A673 (cell line): ENCODE results near the gene SPIB. TPM values are rescaled to one million over a fixed set of nuclear protein-coding genes. Genes with fewer than 3 reads are reported as not detected.

Experiments used
- BruUV-seq: library from RNA; stranded (reverse); fragments of 400-500 nt; replicated peaks from 2 replicates; lab custom pipeline; 2021; lab: Mats Ljungman, UMichigan
- CTCF ChIA-PET: fragments of 300-600 bp; sonication (Branson Sonifier 250); formaldehyde crosslinking; loops from one replicate; lab custom pipeline; 2022; ENCODE audit warnings: antibody characterized with exemption; lab: Charles Lee
- POLR2A ChIA-PET: fragments of 300-600 bp; sonication (Branson Sonifier 250); formaldehyde crosslinking; loops from one replicate; lab custom pipeline; 2022; ENCODE audit warnings: antibody characterized with exemption; ENCODE audit not compliant: low non-redundant PET; lab: Charles Lee
- DNase-seq: peaks from one replicate; pipeline ENCODE4 v3.0.0-alpha.2; 2015; ENCODE audit warnings: low spot score
- H3K27ac ChIP-seq: fragments of 200-600 bp; sonication (generic); 2 replicates; pipeline ENCODE4 v1.5.1; 2016; ENCODE audit warnings: mixed run types, low read depth, mild to moderate bottlenecking, mixed read lengths, antibody characterized with exemption, low read length; ENCODE audit not compliant: poor library complexity, severe bottlenecking
- H3K27me3 ChIP-seq: fragments of 200-600 bp; sonication (generic); replicated peaks from 2 replicates; pipeline ENCODE4 v1.6.1; 2017; ENCODE audit warnings: mixed run types, low read depth, mild to moderate bottlenecking, mixed read lengths, antibody characterized with exemption, low read length; ENCODE audit not compliant: insufficient read depth, poor library complexity
- H3K36me3 ChIP-seq: fragments of 200-600 bp; sonication (generic); 2 replicates; pipeline ENCODE4 v1.6.1; 2016; ENCODE audit warnings: mixed run types, mild to moderate bottlenecking, mixed read lengths, antibody characterized with exemption, low read length; ENCODE audit not compliant: insufficient read depth, poor library complexity, severe bottlenecking
- H3K4me1 ChIP-seq: fragments of 200-600 bp; sonication (generic); 2 replicates; pipeline ENCODE4 v1.6.1; 2017; ENCODE audit warnings: mixed run types, mild to moderate bottlenecking, mixed read lengths, antibody characterized with exemption, low read length; ENCODE audit not compliant: insufficient read depth, poor library complexity, severe bottlenecking
- H3K4me3 ChIP-seq: fragments of 200-600 bp; sonication (generic); 2 replicates; pipeline ENCODE4 v1.5.1; 2016; ENCODE audit warnings: low read depth, mixed run types, mild to moderate bottlenecking, mixed read lengths, low read length; ENCODE audit not compliant: poor library complexity, severe bottlenecking
- H3K9me3 ChIP-seq: fragments of 200-600 bp; sonication (generic); 2 replicates; pipeline ENCODE4 v1.6.1; 2016; ENCODE audit warnings: mixed run types, low read depth, mild to moderate bottlenecking, mixed read lengths, antibody characterized with exemption, low read length; ENCODE audit not compliant: poor library complexity, severe bottlenecking
- CTCF ChIP-seq: fragments of 300-800, 200-600 bp; sonication (generic); conservative IDR thresholded peaks from 2 replicates; pipeline ENCODE4 v1.5.1; 2017; ENCODE audit warnings: low read depth, mild to moderate bottlenecking, antibody characterized with exemption, low read length, moderate library complexity, mixed read lengths
- EZH2 ChIP-seq: fragments of 200-600 bp; sonication (generic); IDR thresholded peaks from 2 replicates; pipeline ENCODE4 v1.6.1; 2017; ENCODE audit warnings: borderline replicate concordance, low read depth, mild to moderate bottlenecking, mixed read lengths, antibody characterized with exemption, low read length; ENCODE audit not compliant: poor library complexity, severe bottlenecking
- intact Hi-C: fragments of 100-400 bp; cut with micrococcal nuclease; formaldehyde crosslinking; loops from one replicate; pipeline ENCODE4 v1.10.0; 2022; ENCODE audit not compliant: unreplicated experiment
- total RNA-seq: library from RNA; stranded (reverse); gene quantifications from 2 replicates; pipeline ENCODE4 v1.2.3, GENCODE V29; 2021

SPIB gene
- total RNA-seq, 1 experiment from 2014 or later: 0.75 TPM

- H3K27ac ChIP-seq: no peak overlapping the region
- no peaks in the 10 kb centered on the region for H3K27me3 ChIP-seq
- ChIA-PET CTCF (no interaction called here), POLR2A (no interaction called here)
- no peak for TF ChIP-seq EZH2
- TF ChIP-seq CTCF: no peak
- DNase-seq: no peak
- BruUV-seq: no TSS peak
- H3K4me1 ChIP-seq: peaks cover 18% of the 10 kb centered on the region
- intact Hi-C loops: no loop called here
- no peaks in the 10 kb centered on the region for H3K36me3 ChIP-seq
- no peak overlapping the region for H3K4me3 ChIP-seq
- H3K9me3 ChIP-seq: no peaks in the 10 kb centered on the region
These were observed 14.8 kb downstream of the SPIB start for GRCh38 chr19:50433201-50434180.

- Histone ChIP-seq H3K36me3 (no peaks in the 10 kb centered on the region), H3K9me3 (no peaks in the 10 kb centered on the region), H3K27ac (no peak overlapping the region), H3K4me3 (no peak overlapping the region), H3K27me3 (no peaks in the 10 kb centered on the region), H3K4me1 (peaks cover 16% of the 10 kb centered on the region)
- TF ChIP-seq CTCF: no peak
- no peak for TF ChIP-seq EZH2
- intact Hi-C loops: no loop called here
- no TSS peak for BruUV-seq
- ChIA-PET CTCF (no interaction called here), POLR2A (no interaction called here)
- DNase-seq: no peak
These were observed 15.8 kb downstream of the SPIB start for GRCh38 chr19:50434525-50434924.

- Histone ChIP-seq H3K36me3 (no peaks in the 10 kb centered on the region), H3K4me3 (no peak overlapping the region), H3K27me3 (no peaks in the 10 kb centered on the region), H3K9me3 (no peaks in the 10 kb centered on the region), H3K27ac (no peak overlapping the region), H3K4me1 (peaks cover 16% of the 10 kb centered on the region)
- no peak for DNase-seq
- CTCF ChIA-PET: no interaction called here
- no TSS peak for BruUV-seq
- POLR2A ChIA-PET: no interaction called here
- TF ChIP-seq EZH2 (no peak), CTCF (no peak)
- intact Hi-C loops: no loop called here
These were observed 16.5 kb downstream of the SPIB start for GRCh38 chr19:50435221-50435620.
